GM18517 (cell line): ENCODE data around the gene PRR16.

Experiments
- ATAC-seq: cut with Tn5 transposase; IDR thresholded peaks from one replicate; pipeline ENCODE4 v1.9.1; 2021; ENCODE audit warnings: mild to moderate bottlenecking, moderate library complexity; ENCODE audit not compliant: unreplicated experiment

The PRR16 gene

GRCh38 chr5:120567066-120567465, 103.0 kb downstream of the PRR16 start:
- no peak for ATAC-seq

- no peak for ATAC-seq
Observed at GRCh38 chr5:120567921-120568320, 103.8 kb downstream of the PRR16 start.

GRCh38 chr5:120568711-120569110, 104.6 kb downstream of the PRR16 start:
- no peak for ATAC-seq

- no peak for ATAC-seq
Observed at GRCh38 chr5:120576588-120576987, 112.5 kb downstream of the PRR16 start.

GRCh38 chr5:120582635-120583034, 118.5 kb downstream of the PRR16 start:
- no peak for ATAC-seq

- ATAC-seq = no peak
Observed at GRCh38 chr5:120586646-120587045, 122.5 kb downstream of the PRR16 start.

- no peak for ATAC-seq
Observed at GRCh38 chr5:120591911-120592310, 127.8 kb downstream of the PRR16 start.

- no peak for ATAC-seq
Observed at GRCh38 chr5:120599576-120599975, 135.5 kb downstream of the PRR16 start.

- ATAC-seq = no peak
Observed at GRCh38 chr5:120600639-120601038, 136.5 kb downstream of the PRR16 start.

- no peak for ATAC-seq
Observed at GRCh38 chr5:120602033-120602432, 137.9 kb downstream of the PRR16 start.

GRCh38 chr5:120604884-120605283, 140.8 kb downstream of the PRR16 start:
- no peak for ATAC-seq

- no peak for ATAC-seq
Observed at GRCh38 chr5:120605325-120606079, 141.4 kb downstream of the PRR16 start.

GRCh38 chr5:120609570-120609969, 145.5 kb downstream of the PRR16 start:
- ATAC-seq = no peak

- ATAC-seq = no peak
Observed at GRCh38 chr5:120610145-120610544, 146.0 kb downstream of the PRR16 start.

- ATAC-seq = no peak
Observed at GRCh38 chr5:120613729-120614128, 149.6 kb downstream of the PRR16 start.

- no peak for ATAC-seq
Observed at GRCh38 chr5:120614531-120615180, 150.6 kb downstream of the PRR16 start.

- ATAC-seq = no peak
Observed at GRCh38 chr5:120615967-120616645, 152.0 kb downstream of the PRR16 start.

GRCh38 chr5:120621339-120621738, 157.2 kb downstream of the PRR16 start:
- no peak for ATAC-seq

GRCh38 chr5:120624021-120624563, 160.0 kb downstream of the PRR16 start:
- no peak for ATAC-seq

GRCh38 chr5:120628156-120628555, 164.1 kb downstream of the PRR16 start:
- no peak for ATAC-seq

- no peak for ATAC-seq
Observed at GRCh38 chr5:120630550-120630949, 166.4 kb downstream of the PRR16 start.

GRCh38 chr5:120631611-120632010, 167.5 kb downstream of the PRR16 start:
- ATAC-seq = no peak
